Esophagus muscularis mucosa (tissue), 4 donors: ENCODE data around the gene ATP6V0E1. TPM values are rescaled to one million over a fixed set of nuclear protein-coding genes. Genes with fewer than 3 reads are reported as not detected.
"Not testable (repeated sequence)": the region's sequence is repeated elsewhere in the genome, so short reads cannot be mapped to it uniquely, and the experiment has no call there.

Source experiments
- DNase-seq: peaks from one replicate; pipeline ENCODE4 v3.0.0-alpha.2; 2017; ENCODE audit errors: extremely low spot score
- H3K27ac ChIP-seq, 4 donors: fragments of 200-600 bp; sonication (generic); replicated peaks in 1 of 4; 1 replicate in 3 of 4; 2 replicates in 1 of 4; pipeline ENCODE4 v1.5.1; 2016 to 2019; ENCODE audit warnings: mild to moderate bottlenecking in 1 of 4
- H3K27me3 ChIP-seq, 4 donors: fragments of 200-600 bp; sonication (generic); one replicate each; pipeline versions ENCODE4 v1.5.1 to v1.6.0; 2016 to 2019
- H3K36me3 ChIP-seq, 4 donors: fragments of 200-600 bp; sonication (generic); one replicate each; pipeline ENCODE4 v1.5.1; 2016 to 2019
- H3K4me1 ChIP-seq, 4 donors: fragments of 200-600 bp; sonication (generic); one replicate each; pipeline ENCODE4 v1.5.1; 2016 to 2019
- H3K4me3 ChIP-seq, 4 donors: fragments of 200-600 bp; sonication (generic); 1 replicate in 2 of 4; 2 replicates in 2 of 4; pipeline ENCODE4 v1.5.1; 2016 to 2019; ENCODE audit warnings: mild to moderate bottlenecking in 4 of 4, moderate library complexity in 1 of 4
- H3K9me3 ChIP-seq, 4 donors: fragments of 200-600 bp; sonication (generic); 1 replicate in 3 of 4; 2 replicates in 1 of 4; pipeline ENCODE4 v1.5.1; 2016 to 2019
- EP300 ChIP-seq: sonication (generic); formaldehyde crosslinking; IDR thresholded peaks from one replicate; pipeline ENCODE4 v1.6.1; 2017; ENCODE audit warnings: antibody characterized with exemption
- POLR2A ChIP-seq: fragments of 450-650 bp; IDR thresholded peaks from one replicate; pipeline ENCODE4 v1.6.1; 2017; ENCODE audit warnings: antibody characterized with exemption, moderate library complexity, mild to moderate bottlenecking, low read depth
- POLR2AphosphoS5 ChIP-seq, 2 donors: sonication (generic); formaldehyde crosslinking; IDR thresholded peaks; one replicate each; pipeline ENCODE4 v1.6.1; 2017; ENCODE audit warnings: antibody characterized with exemption in 2 of 2
- WGBS: methylation state at CpG from one replicate; pipeline ENCODE4 v1.1.5; 2018; 5-methylcytosine and 5-hydroxymethylcytosine counted together
- intact Hi-C: fragments of 100-400 bp; cut with DNase I; formaldehyde crosslinking; loops from one replicate; pipeline ENCODE4 v1.15.1; 2023
- small RNA-seq, 3 donors: library from RNA; depleted of rRNA; stranded (forward); fragments of <200 nt; gene quantifications; one replicate each; pipeline ENCODE3, GENCODE V24; 2016
- total RNA-seq, 4 donors: library from RNA; depleted of rRNA; stranded (reverse); fragments of >200 nt; gene quantifications; one replicate each; pipeline versions ENCODE4 v1.1.0 to v1.2.1, GENCODE V29; 2016
- TF ChIP-seq, protein P1 (sequence below), 3 experiments: fragments of 200-600 bp in 2 of 3; fragments of 450-650 bp in 1 of 3; sonication (generic) in 2 of 3; IDR thresholded peaks; one replicate each; pipeline ENCODE4 v1.5.1; 2017 to 2019; ENCODE audit warnings: antibody characterized with exemption in 3 of 3, mild to moderate bottlenecking in 2 of 3, moderate library complexity in 1 of 3

The ATP6V0E1 gene
- total RNA-seq, 4 donors from 2014 or later: 106 to 210 (median 133) TPM

DNA sequence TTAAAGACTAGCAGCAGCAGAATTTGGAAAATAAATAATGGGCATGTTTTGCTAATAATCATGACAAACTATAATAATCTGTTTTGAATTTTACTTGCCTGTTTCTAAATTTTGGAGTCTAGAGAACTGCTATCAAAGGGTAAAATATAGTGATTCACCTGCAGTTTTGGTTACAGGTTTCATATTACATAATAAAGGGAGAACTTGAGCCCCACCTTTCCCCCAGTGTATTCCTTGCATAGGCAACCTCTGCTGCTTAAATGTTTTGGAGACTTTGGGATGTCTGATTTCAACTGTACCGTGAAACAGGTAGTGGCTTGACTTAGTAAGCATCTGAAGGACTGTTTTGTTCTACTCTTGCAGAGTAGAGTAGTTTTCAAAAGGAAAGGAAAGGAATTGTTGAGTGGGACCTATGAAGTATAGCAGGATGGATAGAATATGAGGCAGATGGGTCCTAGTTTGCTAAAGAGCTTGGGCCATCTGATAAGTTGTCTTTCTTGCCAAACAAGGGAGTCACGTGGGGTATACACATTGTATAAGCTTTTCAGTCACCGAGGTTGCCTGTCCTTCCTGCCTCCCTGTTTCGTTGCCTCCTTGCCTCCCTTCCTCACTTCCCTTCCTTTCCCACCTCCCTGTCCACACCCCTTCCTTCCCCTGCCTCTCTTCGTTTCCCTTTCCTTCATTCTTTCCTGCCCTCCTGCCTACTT is 91.7 kb downstream of the ATP6V0E1 start:
- Histone ChIP-seq H3K9me3 (no peaks in the 10 kb centered on the region), H3K27ac (no peak overlapping the region), H3K4me1 (peaks cover 28 to 65% (median 52%) of the 10 kb centered on the region in 4 donors), H3K36me3 (no peaks in the 10 kb centered on the region), H3K27me3 (no peaks in the 10 kb centered on the region), H3K4me3 (no peak overlapping the region)
- no peak for DNase-seq
- intact Hi-C loops: no loop called here
- WGBS: 82% methylated on average over 5 of the region's 5 CpGs
- TF ChIP-seq POLR2AphosphoS5 (IDR thresholded peaks at IDR 0.05): no peak
- TF ChIP-seq EP300: no peak
- TF ChIP-seq, protein P1, sequence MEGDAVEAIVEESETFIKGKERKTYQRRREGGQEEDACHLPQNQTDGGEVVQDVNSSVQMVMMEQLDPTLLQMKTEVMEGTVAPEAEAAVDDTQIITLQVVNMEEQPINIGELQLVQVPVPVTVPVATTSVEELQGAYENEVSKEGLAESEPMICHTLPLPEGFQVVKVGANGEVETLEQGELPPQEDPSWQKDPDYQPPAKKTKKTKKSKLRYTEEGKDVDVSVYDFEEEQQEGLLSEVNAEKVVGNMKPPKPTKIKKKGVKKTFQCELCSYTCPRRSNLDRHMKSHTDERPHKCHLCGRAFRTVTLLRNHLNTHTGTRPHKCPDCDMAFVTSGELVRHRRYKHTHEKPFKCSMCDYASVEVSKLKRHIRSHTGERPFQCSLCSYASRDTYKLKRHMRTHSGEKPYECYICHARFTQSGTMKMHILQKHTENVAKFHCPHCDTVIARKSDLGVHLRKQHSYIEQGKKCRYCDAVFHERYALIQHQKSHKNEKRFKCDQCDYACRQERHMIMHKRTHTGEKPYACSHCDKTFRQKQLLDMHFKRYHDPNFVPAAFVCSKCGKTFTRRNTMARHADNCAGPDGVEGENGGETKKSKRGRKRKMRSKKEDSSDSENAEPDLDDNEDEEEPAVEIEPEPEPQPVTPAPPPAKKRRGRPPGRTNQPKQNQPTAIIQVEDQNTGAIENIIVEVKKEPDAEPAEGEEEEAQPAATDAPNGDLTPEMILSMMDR (IDR thresholded peaks at IDR 0.05): no peak
- TF ChIP-seq POLR2A: no peak

- peaks cover 28 to 68% (median 57%) of the 10 kb centered on the region in 4 donors for H3K4me1 ChIP-seq
- no peak overlapping the region for H3K27ac ChIP-seq
- H3K36me3 ChIP-seq: peaks cover 3 to 7% (median 4%) of the 10 kb centered on the region in 4 donors
- intact Hi-C loops: no loop called here
- no peaks in the 10 kb centered on the region for H3K9me3 ChIP-seq
- 96% methylated on average over 5 of the region's 5 CpGs for WGBS
- H3K4me3 ChIP-seq: no peak overlapping the region
- no peak for DNase-seq
- H3K27me3 ChIP-seq: no peaks in the 10 kb centered on the region
- TF ChIP-seq POLR2A (no peak), POLR2AphosphoS5 (IDR thresholded peaks at IDR 0.05) (no peak), EP300 (no peak)
- TF ChIP-seq, protein P1 (IDR thresholded peaks at IDR 0.05): no peak
Measured at GRCh38 chr5:173075970-173076369, 92.4 kb downstream of the ATP6V0E1 start.

DNA sequence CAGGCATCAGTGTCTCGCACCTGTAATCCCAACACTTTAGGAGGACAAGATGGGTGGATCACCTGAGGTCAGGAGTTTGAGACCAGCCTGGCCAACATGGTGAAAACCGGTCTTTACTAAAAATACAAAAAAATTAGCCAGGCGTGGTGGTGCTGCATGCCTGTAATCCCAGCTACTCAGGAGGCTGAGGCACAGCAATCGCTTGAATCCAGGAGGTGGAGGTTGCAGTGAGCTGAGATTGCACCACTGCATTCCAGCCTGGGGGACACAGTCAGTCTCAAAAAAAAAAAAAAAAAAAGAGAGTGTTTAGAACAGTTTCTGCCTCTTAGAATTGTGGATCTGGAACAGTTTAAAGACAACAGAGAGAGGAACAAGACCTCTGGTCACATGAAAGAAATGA is 92.9 kb downstream of the ATP6V0E1 start:
- H3K27ac ChIP-seq, H3K9me3 ChIP-seq, H3K4me3 ChIP-seq, intact Hi-C loops, DNase-seq, H3K27me3 ChIP-seq: not testable (repeated sequence)
- Histone ChIP-seq H3K4me1 (peaks cover 28 to 67% (median 53%) of the 10 kb centered on the region in 4 donors), H3K36me3 (peaks cover 8 to 12% (median 9%) of the 10 kb centered on the region in 4 donors)
- WGBS: 100% methylated on average over 4 of the region's 4 CpGs

- peaks cover 8 to 24% (median 16%) of the 10 kb centered on the region in 4 donors for H3K36me3 ChIP-seq
- H3K4me3 ChIP-seq: no peak overlapping the region
- WGBS: 76% methylated on average over 3 of the region's 3 CpGs
- TF ChIP-seq EP300 (no peak), POLR2A (no peak), POLR2AphosphoS5 (IDR thresholded peaks at IDR 0.05) (no peak)
- TF ChIP-seq, protein P1 (IDR thresholded peaks at IDR 0.05): no peak
- H3K9me3 ChIP-seq: no peaks in the 10 kb centered on the region
- intact Hi-C loops: no loop called here
- no peaks in the 10 kb centered on the region for H3K27me3 ChIP-seq
- no peak overlapping the region for H3K27ac ChIP-seq
- DNase-seq: no peak
- peaks cover 15 to 49% (median 37%) of the 10 kb centered on the region in 4 donors for H3K4me1 ChIP-seq
Measured at GRCh38 chr5:173078878-173079277, 95.3 kb downstream of the ATP6V0E1 start.

Small RNA genes within 50 kb of the gene (small RNA-seq; reads per million reads assigned to genes)
- gene RF00019: 0 reads per million in 3 donors
- 6.4 to 10.6 (median 9.6) reads per million in 3 donors for gene SNORA74B

Other genes with a start within 250 kb of the ATP6V0E1 start
- gene DUSP1, start 212.6 kb upstream of the ATP6V0E1 start, total RNA-seq: 100 to 1,000 TPM; 455 to 718 (median 676) TPM
- 100 to 1,000 TPM; 105 to 161 (median 145) TPM for gene ERGIC1, start 149.5 kb upstream of the ATP6V0E1 start, total RNA-seq
- 10 to 100 TPM; 17.8 to 25.8 (median 22.1) TPM for gene RPL26L1, start 24.3 kb upstream of the ATP6V0E1 start, total RNA-seq
- 10 to 100 TPM; 37.8 to 76.5 (median 46.3) TPM for gene CREBRF, start 72.6 kb downstream of the ATP6V0E1 start, total RNA-seq
- gene BNIP1, start 160.8 kb downstream of the ATP6V0E1 start, total RNA-seq: 1 to 10 TPM; 5.4 to 9.4 (median 8.3) TPM